NCI-H1092 (cell line): ENCODE measurements around the gene ANKRD27.
A peak's percentile ranks its signal among the peaks of the same experiment; 100 is the strongest.
"Not testable (repeated sequence)": the region's sequence is repeated elsewhere in the genome, so short reads cannot be mapped to it uniquely, and the experiment has no call there.

Experiments
- DNase-seq: peaks from one replicate; lab custom pipeline; 2025; lab: John Stamatoyannopoulos, UW

Gene ANKRD27

DNA sequence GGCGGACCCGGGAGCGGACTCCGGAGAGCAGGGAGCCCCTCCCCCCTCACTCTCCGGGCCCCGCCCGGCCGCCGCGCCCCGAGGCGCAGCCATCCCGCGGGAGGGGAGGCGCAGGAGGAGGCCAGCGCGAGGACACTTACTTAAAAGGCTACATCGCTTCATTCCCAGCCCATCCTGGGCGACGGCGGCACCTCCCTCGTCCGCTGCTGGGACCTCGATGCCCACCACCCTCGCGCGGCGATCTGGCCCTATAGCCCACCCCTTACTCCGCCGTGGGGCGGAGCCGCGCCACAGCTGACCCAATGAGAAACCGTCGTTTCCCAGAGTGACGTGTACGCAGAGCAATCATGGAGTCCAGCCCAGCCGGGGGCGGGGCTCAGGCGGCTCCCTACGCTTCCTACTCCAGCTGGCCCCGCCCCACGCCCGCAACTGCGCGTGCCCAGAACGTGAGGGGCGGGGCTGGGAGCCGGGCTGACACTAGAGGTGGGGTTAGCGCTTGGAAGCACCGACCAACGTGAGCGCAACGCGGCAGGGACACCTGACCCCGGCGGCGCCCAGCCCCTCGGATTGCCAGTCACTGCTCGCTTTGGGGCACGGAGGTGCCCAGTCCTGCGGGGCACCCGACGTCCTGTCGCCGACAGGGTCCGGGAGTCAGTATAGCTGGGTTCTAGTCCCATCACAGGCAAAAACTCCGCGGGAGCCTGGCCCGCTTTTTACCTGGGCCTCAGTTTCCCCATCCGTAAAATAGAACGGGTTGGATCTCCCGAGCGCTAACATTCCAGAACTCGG lies at the start of gene ANKRD27:
Gene ANKRD27 (minus strand): TSS at position 250 of the 789 bp plus-strand sequence. CDS start 16,165 bp downstream, outside the sequence.
- peak; percentile 96 for DNase-seq

- DNase-seq, result no peak
These were observed 45.9 kb upstream of the ANKRD27 start for GRCh38 chr19:32720936-32721250.

- no peak for DNase-seq
These were observed 45.4 kb upstream of the ANKRD27 start for GRCh38 chr19:32720216-32720935.

- no peak for DNase-seq
These were observed 44.7 kb upstream of the ANKRD27 start, which contains the start of gene TDRD12 for GRCh38 chr19:32719611-32720059. Gene TDRD12 (plus strand): TSS chr19:32719767. CDS start chr19:32720073, 306 bp downstream.

- no peak for DNase-seq
These were observed 43.3 kb upstream of the ANKRD27 start for GRCh38 chr19:32718286-32718685.

DNA sequence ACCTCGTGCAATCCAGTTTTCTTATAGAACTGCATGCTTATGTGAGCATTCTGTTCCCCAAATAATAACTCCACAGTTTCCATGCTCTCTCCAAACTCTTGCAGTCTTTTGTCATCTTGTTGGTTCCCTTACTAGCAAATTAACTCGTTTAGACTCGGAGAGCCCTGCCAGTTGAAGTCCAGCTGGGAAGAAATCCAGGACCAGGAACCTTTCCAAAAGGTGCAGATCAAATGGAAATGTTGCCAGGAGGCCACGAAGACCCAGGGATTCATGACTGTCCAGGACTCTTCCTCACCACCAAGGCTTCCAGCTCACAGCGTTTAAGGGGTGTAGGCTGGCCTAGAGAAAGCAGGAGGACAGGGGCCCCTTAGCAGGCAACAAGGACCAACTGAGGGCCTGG lies 42.5 kb upstream of the ANKRD27 start:
- DNase-seq, result no peak

DNA sequence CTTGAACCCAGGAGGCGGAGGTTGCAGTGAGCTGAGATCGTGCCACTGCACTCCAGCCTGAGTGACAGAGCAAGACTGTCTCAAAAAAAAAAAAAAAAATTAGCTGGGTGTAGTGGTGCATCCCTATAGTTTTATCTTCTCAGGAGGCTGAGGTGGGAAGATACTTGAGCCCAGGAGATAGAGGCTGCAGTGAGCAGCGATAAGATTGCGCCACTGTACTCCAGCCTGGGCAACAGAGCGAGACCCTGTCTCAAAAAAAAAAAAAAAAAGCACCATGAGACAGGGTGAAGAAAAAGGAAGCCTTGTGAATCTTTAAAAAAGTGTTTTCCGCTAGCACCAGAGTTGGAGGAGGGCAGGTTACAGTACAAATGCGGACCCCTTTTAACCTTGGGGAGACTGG lies 41.2 kb upstream of the ANKRD27 start:
- not testable (repeated sequence) for DNase-seq

DNA sequence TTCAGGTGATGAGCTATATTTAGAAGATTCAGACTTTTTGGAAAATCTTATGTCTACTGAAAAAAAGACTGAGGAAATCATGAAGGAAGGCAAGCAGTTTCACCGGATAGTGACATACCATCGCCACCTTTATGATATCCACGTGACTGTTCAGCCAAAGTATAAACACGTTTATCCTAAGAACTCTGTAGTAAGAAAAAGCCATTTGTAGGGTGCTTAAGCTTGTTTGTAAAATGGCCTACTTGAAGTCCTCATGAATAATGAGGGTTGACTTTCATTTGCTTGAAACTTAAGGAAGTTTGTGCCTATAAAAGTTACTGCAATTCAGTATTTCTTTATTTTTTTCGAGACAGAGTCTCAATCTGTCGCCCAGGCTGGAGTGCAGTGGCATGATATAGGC lies 36.8 kb upstream of the ANKRD27 start:
- no peak for DNase-seq

GRCh38 chr19:32709032-32709431 lies 34.1 kb upstream of the ANKRD27 start:
- no peak for DNase-seq

GRCh38 chr19:32708457-32708856 lies 33.5 kb upstream of the ANKRD27 start:
- no peak for DNase-seq

- DNase-seq, result not testable (repeated sequence)
These were observed 29.0 kb upstream of the ANKRD27 start for GRCh38 chr19:32704006-32704405.

DNA sequence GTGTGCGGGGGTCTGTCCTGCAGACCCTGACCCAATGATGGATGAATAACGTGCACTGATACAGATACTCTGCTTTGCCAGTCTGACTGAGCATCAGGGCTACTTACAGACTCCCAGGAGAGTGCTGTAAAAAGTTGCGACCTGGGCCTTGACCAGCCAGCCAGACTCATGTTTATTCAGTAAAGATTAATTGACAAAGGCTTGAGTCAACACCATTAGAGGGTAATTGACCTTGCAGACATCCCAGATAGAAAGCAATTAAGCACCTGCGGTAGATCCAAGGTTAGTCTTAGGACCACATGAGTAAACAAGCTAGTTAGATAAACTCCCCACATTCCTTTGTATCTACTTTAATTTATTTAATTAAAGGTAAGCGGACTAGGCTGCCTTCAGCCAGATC lies 27.0 kb upstream of the ANKRD27 start:
- no peak for DNase-seq

- DNase-seq, result not testable (repeated sequence)
These were observed 25.1 kb upstream of the ANKRD27 start for GRCh38 chr19:32700129-32700528.

- DNase-seq, result not testable (repeated sequence)
These were observed 21.8 kb upstream of the ANKRD27 start for GRCh38 chr19:32696771-32697170.

- DNase-seq, result not testable (repeated sequence)
These were observed 20.5 kb upstream of the ANKRD27 start for GRCh38 chr19:32695506-32695905.

- DNase-seq, result not testable (repeated sequence)
These were observed 19.9 kb upstream of the ANKRD27 start for GRCh38 chr19:32694851-32695250.

DNA sequence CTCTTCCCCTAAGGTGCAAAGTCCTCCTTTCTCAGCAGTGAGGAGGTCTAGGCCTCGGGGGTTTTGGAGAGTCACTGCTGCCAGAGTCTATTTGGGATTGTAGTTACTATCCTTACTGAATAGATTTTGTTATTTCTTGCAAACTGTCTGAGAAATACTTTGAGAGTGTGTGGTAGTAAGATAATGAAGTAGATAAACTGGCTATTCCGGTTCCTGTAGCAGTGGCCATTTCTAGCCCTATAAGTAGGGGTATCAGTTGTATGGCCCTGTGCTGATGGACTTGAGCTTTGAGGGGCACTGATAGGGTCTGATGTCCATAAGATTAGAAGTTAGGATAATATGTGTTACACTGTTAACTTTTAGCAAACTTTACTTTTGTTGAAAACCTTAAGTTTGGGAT lies 19.3 kb upstream of the ANKRD27 start:
- not testable (repeated sequence) for DNase-seq

DNA sequence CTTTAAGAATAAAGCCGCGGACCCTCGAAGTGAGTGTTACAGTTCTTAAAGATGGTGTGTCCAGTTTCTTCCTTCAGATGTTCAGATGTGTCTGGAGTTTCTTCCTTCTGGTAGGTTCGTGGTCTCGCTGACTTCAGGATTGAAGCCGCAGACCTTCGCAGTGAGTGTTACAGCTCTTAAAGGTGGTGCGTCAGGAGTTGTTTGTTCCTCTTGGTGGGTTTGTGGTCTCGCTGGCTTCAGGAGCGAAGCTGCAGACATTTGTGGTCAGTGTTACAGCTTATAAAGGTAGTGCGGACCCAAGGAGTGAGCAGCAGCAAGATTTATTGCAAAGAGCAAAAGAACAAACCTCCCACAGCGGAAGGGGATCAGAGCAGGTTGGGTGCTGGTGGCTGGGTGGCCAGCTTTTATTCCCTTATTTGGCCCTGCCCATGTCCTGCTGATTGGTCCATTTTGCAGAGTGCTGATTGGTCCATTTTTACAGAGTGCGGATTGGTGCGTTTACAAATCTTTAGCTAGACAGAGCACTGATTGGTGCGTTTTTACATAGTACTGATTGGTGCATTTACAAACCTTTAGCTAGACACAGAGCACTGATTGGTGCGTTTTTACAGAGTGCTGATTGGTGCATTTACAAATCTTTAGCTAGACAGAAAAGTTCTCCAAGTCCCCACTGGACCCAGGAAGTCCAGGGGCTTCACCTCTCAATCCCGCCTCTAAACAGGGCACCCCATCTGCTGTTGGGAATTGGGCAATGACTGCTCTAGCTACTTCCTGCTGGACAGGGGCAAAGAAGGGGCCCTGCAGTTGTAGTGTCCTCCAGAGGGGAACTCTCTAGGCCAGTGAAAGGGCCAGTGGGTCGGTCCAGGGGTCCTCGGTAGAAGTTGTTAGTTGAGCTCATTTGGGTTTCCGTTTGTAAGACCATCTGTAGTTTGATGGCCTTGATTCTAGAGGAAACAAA lies 18.4 kb upstream of the ANKRD27 start:
- DNase-seq, result not testable (repeated sequence)

- DNase-seq, result no peak
These were observed 17.7 kb upstream of the ANKRD27 start for GRCh38 chr19:32692727-32693061.

DNA sequence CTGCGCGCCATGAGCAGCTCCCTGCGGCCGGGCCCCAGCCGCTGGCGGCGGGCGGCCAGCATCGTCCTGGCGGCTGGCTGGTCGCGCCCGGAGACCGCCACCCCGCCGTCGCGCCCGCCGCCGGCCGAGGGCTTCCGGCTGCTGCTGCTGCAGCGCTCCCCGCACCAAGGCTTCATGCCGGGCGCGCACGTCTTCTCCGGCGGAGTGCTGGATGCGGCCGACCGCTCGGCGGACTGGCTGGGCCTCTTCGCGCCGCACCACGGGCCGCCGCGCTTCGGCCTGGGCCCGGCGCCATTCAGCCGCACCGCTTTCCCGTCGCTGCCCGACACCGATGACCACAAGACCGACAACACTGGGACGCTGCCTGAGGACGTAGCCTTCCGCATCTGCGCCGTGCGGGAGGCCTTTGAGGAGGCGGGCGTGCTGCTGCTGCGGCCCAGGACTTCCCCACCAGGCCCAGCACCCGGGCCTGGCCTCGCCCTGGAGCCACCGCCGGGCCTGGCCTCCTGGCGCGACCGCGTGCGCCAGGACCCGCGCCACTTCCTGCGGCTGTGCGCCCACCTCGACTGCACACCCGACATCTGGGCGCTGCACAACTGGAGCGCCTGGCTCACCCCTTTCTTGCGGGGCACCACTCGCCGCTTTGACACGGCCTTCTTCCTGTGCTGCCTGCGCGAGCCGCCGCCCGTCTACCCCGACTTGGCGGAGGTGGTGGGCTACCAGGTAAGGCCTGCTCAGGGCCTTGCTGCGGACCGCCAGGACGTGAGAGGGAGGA lies 17.2 kb upstream of the ANKRD27 start:
- DNase-seq, result no peak

GRCh38 chr19:32691291-32691951 lies 16.4 kb upstream of the ANKRD27 start, which contains the start of gene NUDT19:
Gene NUDT19 (plus strand): TSS chr19:32691821. CDS start chr19:32691961, 140 bp downstream.
- peak; percentile 82 for DNase-seq
